ENCODE measurements around the gene NEDD4.

Gene NEDD4

GRCh38 chr15:56001471-56002078 is 8.2 kb upstream of the NEDD4 start:
- no peak for DNase-seq (ENCODE audit: low read depth)
- H3K4me3 ChIP-seq (ENCODE audit: low read depth, low read length): no peak overlapping the region
- no peak for TF ChIP-seq CTCF (IDR thresholded peaks at IDR 0.05; ENCODE audit: control insufficient read depth, extremely low read depth, insufficient read depth)

GRCh38 chr15:55999658-56000057 is 6.2 kb upstream of the NEDD4 start:
- H3K4me3 ChIP-seq (ENCODE audit: low read depth, low read length): no peak overlapping the region
- DNase-seq (ENCODE audit: low read depth): no peak
- TF ChIP-seq CTCF (IDR thresholded peaks at IDR 0.05; ENCODE audit: control insufficient read depth, extremely low read depth, insufficient read depth): no peak

GRCh38 chr15:55998478-55998877 is 5.1 kb upstream of the NEDD4 start:
- TF ChIP-seq CTCF (IDR thresholded peaks at IDR 0.05; ENCODE audit: control insufficient read depth, extremely low read depth, insufficient read depth): no peak
- no peak for DNase-seq (ENCODE audit: low read depth)
- H3K4me3 ChIP-seq (ENCODE audit: low read depth, low read length): no peak overlapping the region

- TF ChIP-seq CTCF (IDR thresholded peaks at IDR 0.05; ENCODE audit: control insufficient read depth, extremely low read depth, insufficient read depth): no peak
- H3K4me3 ChIP-seq (ENCODE audit: low read depth, low read length): peak overlapping the region; percentile 68
- no peak for DNase-seq (ENCODE audit: low read depth)
Measured at GRCh38 chr15:55993804-55994560, 570 bp upstream of the NEDD4 start.

GRCh38 chr15:55992769-55993110 is 672 bp downstream of the NEDD4 start:
- no peak for DNase-seq (ENCODE audit: low read depth)
- TF ChIP-seq CTCF (IDR thresholded peaks at IDR 0.05; ENCODE audit: control insufficient read depth, extremely low read depth, insufficient read depth): no peak
- peak overlapping the region; percentile 68 for H3K4me3 ChIP-seq (ENCODE audit: low read depth, low read length)

GRCh38 chr15:55991802-55992768 is 1.3 kb downstream of the NEDD4 start:
- H3K4me3 ChIP-seq (ENCODE audit: low read depth, low read length): peak overlapping the region; percentile 68
- TF ChIP-seq CTCF (IDR thresholded peaks at IDR 0.05; ENCODE audit: control insufficient read depth, extremely low read depth, insufficient read depth): no peak
- no peak for DNase-seq (ENCODE audit: low read depth)

Data from LNCaP clone FGC (cell line).